CD4-positive, alpha-beta T cell treated with Interleukin-12 subunit alpha and Interleukin-12 subunit beta, for 1 hour (primary cell): ENCODE results near the gene ZFYVE16.
"Not testable (repeated sequence)": the region's sequence is repeated elsewhere in the genome, so short reads cannot be mapped to it uniquely, and the experiment has no call there.

Experiments
- DNase-seq: peaks from one replicate; pipeline ENCODE4 v3.0.0-alpha.2; 2020

ZFYVE16 gene

GRCh38 chr5:80491296-80491695, 83.4 kb downstream of the ZFYVE16 start:
- no peak for DNase-seq

DNA sequence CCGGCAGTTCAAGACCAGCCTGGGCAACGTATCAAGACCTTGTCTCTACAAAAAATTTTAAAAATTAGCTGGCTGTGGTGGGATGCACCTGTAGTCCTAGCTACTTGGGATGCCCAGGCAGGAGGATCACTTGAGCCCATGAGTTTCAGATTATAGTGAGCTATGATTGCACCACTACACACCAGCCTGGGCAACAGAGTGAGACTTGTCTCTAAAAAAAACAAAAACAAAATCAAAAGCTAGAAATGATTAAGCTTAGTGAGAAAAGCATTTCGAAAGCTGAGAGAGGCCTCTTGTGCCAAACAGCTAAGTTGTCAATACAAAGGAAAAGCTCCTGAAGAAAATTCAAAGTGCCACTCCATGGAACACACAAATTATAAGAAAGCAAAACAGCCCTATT, 84.9 kb downstream of the ZFYVE16 start:
- no peak for DNase-seq

- DNase-seq: not testable (repeated sequence)
Measured at GRCh38 chr5:80493443-80493842, 85.6 kb downstream of the ZFYVE16 start.

- no peak for DNase-seq
Measured at GRCh38 chr5:80495891-80496290, 88.0 kb downstream of the ZFYVE16 start.

DNA sequence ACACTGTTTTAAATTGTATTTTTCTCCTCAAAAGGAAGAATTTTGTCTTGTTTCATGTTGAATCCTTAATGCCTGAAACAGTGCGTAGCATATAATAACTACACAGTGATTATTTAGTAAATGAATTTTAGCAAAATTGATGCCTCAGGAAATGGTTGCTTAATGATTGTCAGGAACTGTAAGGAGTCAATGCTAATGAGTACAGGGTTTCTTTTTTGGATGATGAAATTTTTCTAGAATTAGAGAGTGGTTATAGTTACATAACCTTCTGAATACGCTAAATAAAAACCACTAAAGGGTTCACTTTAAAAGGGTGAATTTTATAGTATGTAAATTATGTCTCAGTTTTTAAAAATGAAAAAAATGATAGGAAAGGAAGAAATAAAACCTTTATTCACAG, 94.9 kb downstream of the ZFYVE16 start:
- no peak for DNase-seq

DNA sequence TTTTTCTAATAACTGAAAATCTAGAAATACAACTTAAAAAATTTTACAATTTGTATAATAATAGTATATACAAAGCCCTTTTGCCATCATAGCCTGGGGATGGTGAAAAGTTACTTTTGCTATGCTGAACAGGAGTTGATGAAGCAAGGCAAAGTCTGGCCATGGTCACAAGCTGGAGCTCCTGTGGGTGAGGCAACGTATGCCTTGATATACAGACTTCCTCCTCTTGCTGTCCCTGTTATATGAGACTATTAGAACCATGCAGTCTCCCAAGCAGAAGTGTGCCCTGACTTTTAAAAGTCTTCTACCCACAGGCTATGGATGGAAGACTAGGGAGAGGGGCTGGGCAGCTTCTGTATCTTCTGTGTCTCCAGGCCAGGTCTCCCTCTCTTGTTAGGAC, 95.8 kb downstream of the ZFYVE16 start:
- DNase-seq: no peak

DNA sequence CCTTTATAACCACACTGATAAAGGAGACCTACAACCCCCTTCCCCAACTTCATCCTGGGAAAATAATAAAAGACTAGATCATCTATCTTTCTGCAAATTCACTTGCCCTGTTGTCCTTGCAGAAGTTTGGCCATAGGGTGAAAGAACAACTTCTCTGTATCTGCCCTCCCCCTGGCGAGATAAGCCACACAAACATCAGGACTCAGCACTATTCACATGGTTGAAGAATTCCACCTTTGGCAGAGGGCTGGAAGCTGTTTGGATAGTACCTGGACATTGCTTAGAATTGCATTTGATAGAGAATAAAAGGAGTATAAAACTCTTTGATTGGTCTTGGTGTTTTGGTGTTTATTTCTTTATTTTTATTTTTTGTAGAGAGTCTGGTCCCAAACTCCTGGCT, 97.0 kb downstream of the ZFYVE16 start:
- no peak for DNase-seq

- no peak for DNase-seq
Measured at GRCh38 chr5:80507663-80508062, 99.8 kb downstream of the ZFYVE16 start.

- DNase-seq: no peak
Measured at GRCh38 chr5:80508844-80509243, 101.0 kb downstream of the ZFYVE16 start.

- no peak for DNase-seq
Measured at GRCh38 chr5:80509362-80509761, 101.5 kb downstream of the ZFYVE16 start.

- no peak for DNase-seq
Measured at GRCh38 chr5:80516826-80517225, 109.0 kb downstream of the ZFYVE16 start.
